K562 (cell line): ENCODE data around the gene DCUN1D2. TPM values are rescaled to one million over a fixed set of nuclear protein-coding genes. Genes with fewer than 3 reads are reported as not detected.

ENCODE experiments used
- ATAC-seq: fragments of 200-7000 bp; cut with Tn5 transposase; 3 replicates; pipeline ENCODE4 v1.9.1; 2020; ENCODE audit warnings: moderate library complexity
- BruUV-seq: library from RNA; stranded (reverse); fragments of 400-500 nt; replicated peaks from 2 replicates; lab custom pipeline; 2021; lab: Mats Ljungman, UMichigan
- CTCF ChIA-PET: fragments of 300-600 bp; formaldehyde crosslinking; extraction: SDS; loops from one replicate; lab custom pipeline; 2021; ENCODE audit warnings: low intra/inter-chr PET ratio; lab: Yijun Ruan, JAX
- POLR2A ChIA-PET: fragments of 300-600, 350-650 bp; sonication (Branson Sonifier 250); formaldehyde crosslinking; extraction: SDS; loops from one replicate; lab custom pipeline; 2021; ENCODE audit warnings: antibody characterized with exemption, inconsistent platforms; lab: Yijun Ruan, JAX
- DNase-seq, 4 experiments: peaks; one replicate each; pipeline versions ENCODE4 v3.0.0 to v3.0.0-alpha.2; 2011 to 2018; ENCODE audit warnings: low spot score in 3 of 4, mixed read lengths in 3 of 4; ENCODE audit errors: extremely low read depth in 1 of 4
- FAIRE-seq: peaks from 2 replicates; lab custom pipeline; 2011; peaks lifted over from hg19 to GRCh38; lab: Jason Lieb, UNC
- H2AFZ ChIP-seq: 2 replicates; pipeline ENCODE4 v1.6.0; 2011; ENCODE audit warnings: low read depth, low read length, control low read depth, inconsistent platforms
- H3K27ac ChIP-seq: fragments of 200-600 bp; 3 replicates; pipeline ENCODE4 v1.8.0; 2011; ENCODE audit warnings: low read depth, mild to moderate bottlenecking, control low read depth, inconsistent platforms, low read length, moderate library complexity, mixed read lengths; ENCODE audit errors: extremely low read depth
- H3K27me3 ChIP-seq, 2 experiments: fragments of 300-600 bp in 1 of 2; 2 replicates in 1 of 2; 3 replicates in 1 of 2; pipeline versions ENCODE4 v1.6.0 to v1.8.0; 2011; ENCODE audit warnings: inconsistent platforms in 2 of 2, low read length in 2 of 2, mild to moderate bottlenecking in 1 of 2, mixed read lengths in 1 of 2, moderate library complexity in 1 of 2; ENCODE audit not compliant: control insufficient read depth in 2 of 2, insufficient read depth in 2 of 2
- H3K36me3 ChIP-seq: fragments of 300-600 bp; 3 replicates; pipeline ENCODE4 v1.8.0; 2011; ENCODE audit warnings: mild to moderate bottlenecking, low read length, inconsistent platforms; ENCODE audit not compliant: control insufficient read depth, insufficient read depth
- H3K4me1 ChIP-seq, 2 experiments: fragments of 200-600 bp in 1 of 2; replicated peaks in 1 of 2; 2 replicates in 1 of 2; 3 replicates in 1 of 2; pipeline versions ENCODE4 v1.5.1 to v1.8.0; 2011; ENCODE audit warnings: inconsistent platforms in 2 of 2, low read length in 2 of 2, mild to moderate bottlenecking in 1 of 2, mixed read lengths in 1 of 2, moderate library complexity in 1 of 2; ENCODE audit not compliant: control insufficient read depth in 2 of 2, insufficient read depth in 2 of 2
- H3K4me2 ChIP-seq: 2 replicates; pipeline ENCODE4 v1.6.1; 2011; ENCODE audit warnings: low read length, control low read depth, inconsistent platforms, mixed read lengths; ENCODE audit not compliant: insufficient read depth
- H3K4me3 ChIP-seq: fragments of 200-600 bp; sonication (generic), shearing (Covaris generic); 2 replicates; pipeline ENCODE4 v1.5.1; 2016; ENCODE audit warnings: control low read depth, inconsistent platforms
- H3K79me2 ChIP-seq: fragments of 200-600 bp; 3 replicates; pipeline ENCODE4 v1.8.0; 2011; ENCODE audit warnings: low read length, inconsistent platforms; ENCODE audit not compliant: control insufficient read depth, insufficient read depth
- H3K9ac ChIP-seq, 2 experiments: 2 replicates each; pipeline versions ENCODE4 v1.6.0 to v1.6.1; 2011; ENCODE audit warnings: low read depth in 2 of 2, low read length in 2 of 2, control low read depth in 1 of 2, inconsistent platforms in 1 of 2, mild to moderate bottlenecking in 1 of 2, mixed read lengths in 1 of 2; ENCODE audit not compliant: insufficient read depth in 1 of 2
- H3K9me1 ChIP-seq: one replicate; pipeline ENCODE4 v1.6.0; 2011; ENCODE audit warnings: inconsistent platforms, mild to moderate bottlenecking, low read length, moderate library complexity; ENCODE audit not compliant: control insufficient read depth, insufficient read depth
- H3K9me3 ChIP-seq: replicated peaks from 2 replicates; pipeline ENCODE4 v1.5.1; 2011; ENCODE audit warnings: low read depth, low read length, inconsistent platforms; ENCODE audit not compliant: control insufficient read depth, insufficient read depth
- H4K20me1 ChIP-seq: replicated peaks from 2 replicates; pipeline ENCODE4 v1.6.1; 2011; ENCODE audit warnings: low read length, inconsistent platforms, mixed read lengths; ENCODE audit not compliant: control insufficient read depth, insufficient read depth
- EZH2 ChIP-seq: IDR thresholded peaks from 2 replicates; pipeline ENCODE4 v1.6.1; 2012; ENCODE audit warnings: low read depth, mild to moderate bottlenecking, inconsistent platforms, low read length, borderline replicate concordance
- FOSL1 ChIP-seq: fragments of 200-800 bp; sonication (Bioruptor generic); conservative IDR thresholded peaks from 2 replicates; pipeline ENCODE4 v1.6.1; 2016; ENCODE audit warnings: missing genetic modification characterization, missing compliant biosample characterization
- PHB ChIP-seq: fragments of 250-450 bp; sonication (Bioruptor Pico); IDR thresholded peaks from 2 replicates; pipeline ENCODE4 v1.5.0; 2021
- POLR2AphosphoS2 ChIP-seq: IDR thresholded peaks from 2 replicates; pipeline ENCODE4 v1.6.1; 2012; ENCODE audit warnings: low read length, improper control_type of control experiment
- SIRT6 ChIP-seq: IDR thresholded peaks from one replicate; pipeline ENCODE4 v1.6.1; 2012; ENCODE audit warnings: low read depth, mild to moderate bottlenecking, control low read depth, inconsistent platforms, low read length, moderate library complexity
- ZNF3 ChIP-seq: fragments of 250-450 bp; sonication (Bioruptor Pico); IDR thresholded peaks from 2 replicates; pipeline ENCODE4 v1.5.0; 2021; ENCODE audit warnings: mild to moderate bottlenecking, moderate library complexity
- ZNF740 ChIP-seq, 3 experiments: fragments of 200-800 bp in 1 of 3; sonication (Bioruptor generic) in 1 of 3; sonication (generic) in 1 of 3; formaldehyde crosslinking in 1 of 3; IDR thresholded peaks; 2 replicates each; pipeline versions ENCODE4 v1.6.1 to v1.8.0; 2016 to 2022; ENCODE audit warnings: mild to moderate bottlenecking in 2 of 3, missing compliant biosample characterization in 2 of 3, missing genetic modification characterization in 2 of 3, missing genetic modification reagents in 1 of 3
- WGBS: fragments of 100-300 bp; shearing (Covaris generic); methylation state at CpG from one replicate; pipeline ENCODE4 v1.1.6; 2016; ENCODE audit warnings: low coverage, mixed read lengths; ENCODE audit not compliant: insufficient coverage; ENCODE audit errors: missing lambda C conversion rate; 5-methylcytosine and 5-hydroxymethylcytosine counted together
- in situ Hi-C: fragments of 300-500 bp; cut with MboI; formaldehyde crosslinking; loops from 4 replicates; pipeline ENCODE4 v1.15.0; 2018; ENCODE audit warnings: inconsistent platforms, mixed read lengths
- intact Hi-C: fragments of 100-400 bp; cut with micrococcal nuclease; formaldehyde crosslinking; loops from 2 replicates; pipeline ENCODE4 v1.14.2; 2022
- polyA plus RNA-seq, 8 experiments: library from polyadenylated mRNA; depleted of rRNA in 4 of 8; stranded (reverse) in 5 of 8; unstranded in 3 of 8; fragments of >200 nt; fragmentation: Nextera tagmentation in 2 of 8; fragmentation: Illumina TruSeq in 1 of 8; extraction: Ambion mirVana in 2 of 8; extraction: Trizol in 1 of 8; gene quantifications; 2 replicates each; pipeline versions ENCODE4 v1.2.1 to v1.2.3, GENCODE V29; 2011 to 2014; ENCODE audit warnings: inconsistent platforms in 1 of 8, missing spikeins in 1 of 8
- total RNA-seq, 7 experiments: library from RNA; depleted of rRNA in 6 of 7; stranded (reverse); fragments of >200 nt in 6 of 7; fragmentation: Illumina TruSeq in 2 of 7; extraction: Trizol in 2 of 7; gene quantifications; 2 replicates each; pipeline versions ENCODE4 v1.2.1 to v1.2.3, GENCODE V29; 2011 to 2021; ENCODE audit warnings: low replicate concordance in 1 of 7
- TF ChIP-seq, protein P1 (sequence below), 2 experiments: fragments of 450-650 bp in 1 of 2; sonication (generic) in 1 of 2; formaldehyde crosslinking; conservative IDR thresholded peaks; 2 replicates each; pipeline versions ENCODE4 v1.4.0 to v1.8.1; 2020 to 2022; ENCODE audit warnings: mild to moderate bottlenecking in 1 of 2, missing genetic modification reagents in 1 of 2
- TF ChIP-seq, protein P2 (sequence below), 2 experiments: fragments of 450-650 bp; IDR thresholded peaks; 2 replicates each; pipeline ENCODE4 v1.6.1; 2016
- TF ChIP-seq, protein P3 (sequence below): sonication (generic); formaldehyde crosslinking; IDR thresholded peaks from 2 replicates; pipeline ENCODE4 v1.8.1; 2022; ENCODE audit warnings: missing genetic modification reagents

DCUN1D2 gene
- total and polyA plus RNA-seq, 9 of the 15 experiments (the other 6 are each of a cell fraction or from before 2014, with no cell fraction given): 2.1 to 16.8 (median 11.1) TPM

DNA sequence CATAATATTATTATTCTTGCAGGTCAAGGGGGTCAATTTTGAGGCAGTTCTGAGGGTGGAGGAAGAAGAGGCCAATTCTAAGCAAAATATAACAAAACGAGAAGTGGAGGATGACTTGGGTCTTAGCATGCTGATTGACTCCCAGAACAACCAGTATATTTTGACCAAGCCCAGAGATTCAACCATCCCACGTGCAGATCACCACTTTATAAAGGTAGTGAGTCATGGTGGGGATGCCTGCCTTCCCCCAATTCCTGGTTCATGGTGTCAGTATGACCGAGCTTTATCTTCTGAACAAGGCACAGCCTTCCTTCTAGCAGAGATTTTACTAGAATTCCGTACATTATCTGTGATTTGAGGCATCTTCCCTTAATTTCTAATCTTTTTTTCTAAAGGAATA, 9.4 kb upstream of the DCUN1D2 start:
- peaks cover 89% of the 10 kb centered on the region; the same call in 2 of the 3 replicates for H3K36me3 ChIP-seq
- TF ChIP-seq EZH2 (no peak), ZNF3 (no peak), SIRT6 (no peak), ZNF740 (CRISPR knock-in tag; IDR thresholded peaks at IDR 0.05) (no peak), ZNF740 (tag; IDR thresholded peaks at IDR 0.05) (no peak), FOSL1 (no peak), POLR2AphosphoS2 (no peak), PHB (CRISPR knock-in tag) (no peak)
- TF ChIP-seq, protein P1, sequence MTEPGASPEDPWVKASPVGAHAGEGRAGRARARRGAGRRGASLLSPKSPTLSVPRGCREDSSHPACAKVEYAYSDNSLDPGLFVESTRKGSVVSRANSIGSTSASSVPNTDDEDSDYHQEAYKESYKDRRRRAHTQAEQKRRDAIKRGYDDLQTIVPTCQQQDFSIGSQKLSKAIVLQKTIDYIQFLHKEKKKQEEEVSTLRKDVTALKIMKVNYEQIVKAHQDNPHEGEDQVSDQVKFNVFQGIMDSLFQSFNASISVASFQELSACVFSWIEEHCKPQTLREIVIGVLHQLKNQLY (CRISPR knock-in tag; conservative IDR thresholded peaks at IDR 0.05): no peak
- TF ChIP-seq, protein P2, sequence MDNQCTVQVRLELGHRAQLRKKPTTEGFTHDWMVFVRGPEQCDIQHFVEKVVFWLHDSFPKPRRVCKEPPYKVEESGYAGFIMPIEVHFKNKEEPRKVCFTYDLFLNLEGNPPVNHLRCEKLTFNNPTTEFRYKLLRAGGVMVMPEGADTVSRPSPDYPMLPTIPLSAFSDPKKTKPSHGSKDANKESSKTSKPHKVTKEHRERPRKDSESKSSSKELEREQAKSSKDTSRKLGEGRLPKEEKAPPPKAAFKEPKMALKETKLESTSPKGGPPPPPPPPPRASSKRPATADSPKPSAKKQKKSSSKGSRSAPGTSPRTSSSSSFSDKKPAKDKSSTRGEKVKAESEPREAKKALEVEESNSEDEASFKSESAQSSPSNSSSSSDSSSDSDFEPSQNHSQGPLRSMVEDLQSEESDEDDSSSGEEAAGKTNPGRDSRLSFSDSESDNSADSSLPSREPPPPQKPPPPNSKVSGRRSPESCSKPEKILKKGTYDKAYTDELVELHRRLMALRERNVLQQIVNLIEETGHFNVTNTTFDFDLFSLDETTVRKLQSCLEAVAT (IDR thresholded peaks at IDR 0.05): no peak
- TF ChIP-seq, protein P3, sequence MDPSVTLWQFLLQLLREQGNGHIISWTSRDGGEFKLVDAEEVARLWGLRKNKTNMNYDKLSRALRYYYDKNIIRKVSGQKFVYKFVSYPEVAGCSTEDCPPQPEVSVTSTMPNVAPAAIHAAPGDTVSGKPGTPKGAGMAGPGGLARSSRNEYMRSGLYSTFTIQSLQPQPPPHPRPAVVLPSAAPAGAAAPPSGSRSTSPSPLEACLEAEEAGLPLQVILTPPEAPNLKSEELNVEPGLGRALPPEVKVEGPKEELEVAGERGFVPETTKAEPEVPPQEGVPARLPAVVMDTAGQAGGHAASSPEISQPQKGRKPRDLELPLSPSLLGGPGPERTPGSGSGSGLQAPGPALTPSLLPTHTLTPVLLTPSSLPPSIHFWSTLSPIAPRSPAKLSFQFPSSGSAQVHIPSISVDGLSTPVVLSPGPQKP (CRISPR knock-in tag): no peak
- H3K9me1 ChIP-seq: no peaks in the 10 kb centered on the region
- intact Hi-C loops (no loop called here), in situ Hi-C loops (loop anchor here (10.0 kb wide), 1 partner anchor 225 kb away; no protein-coding TSS in a partner anchor)
- no TSS peak for BruUV-seq
- ATAC-seq: no peak
- DNase-seq: no peak
- H3K4me1 ChIP-seq: peaks cover 0 to 5% of the 10 kb centered on the region in 2 experiments; a peak in 2 of 5 replicates
- H3K9ac ChIP-seq: no peak overlapping the region
- H4K20me1 ChIP-seq: 0 out of 2 replicates have a peak, but pooled peaks cover 6% of the 10 kb centered on the region
- no peaks in the 10 kb centered on the region for H3K9me3 ChIP-seq
- no peak overlapping the region for H3K27ac ChIP-seq
- H3K4me3 ChIP-seq: no peak overlapping the region
- no peak overlapping the region for H3K4me2 ChIP-seq
- no peak overlapping the region for H2AFZ ChIP-seq
- ChIA-PET POLR2A (no interaction called here), CTCF (no interaction called here)
- 54% methylated on average over 4 of the region's 4 CpGs for WGBS
- no peak for FAIRE-seq
- no peaks in the 10 kb centered on the region for H3K27me3 ChIP-seq
- H3K79me2 ChIP-seq: peaks cover 23% of the 10 kb centered on the region
